A549 (cell line): ENCODE measurements around the gene SLCO3A1. TPM values are rescaled to one million over a fixed set of nuclear protein-coding genes. Genes with fewer than 3 reads are reported as not detected.

Experiments used
- ATAC-seq, 2 experiments: fragments of 200-7000 bp in 1 of 2; fragments of >200 bp in 1 of 2; cut with Nextera tagmentation in 1 of 2; cut with Tn5 transposase in 1 of 2; 3 replicates each; pipeline versions ENCODE4 v1.8.0 to v1.9.1; 2018 to 2020; ENCODE audit warnings: mild to moderate bottlenecking in 1 of 2, moderate library complexity in 1 of 2
- CTCF ChIA-PET: fragments of 300-600 bp; sonication (Branson Sonifier 250); formaldehyde crosslinking; extraction: SDS; loops from one replicate; lab custom pipeline; 2021; ENCODE audit warnings: antibody characterized with exemption, inconsistent platforms; lab: Yijun Ruan, JAX
- POLR2A ChIA-PET: fragments of 350-600 bp; formaldehyde crosslinking; extraction: SDS; loops from one replicate; lab custom pipeline; 2021; ENCODE audit warnings: antibody characterized with exemption, inconsistent platforms; lab: Yijun Ruan, JAX
- DNase-seq, 2 experiments: peaks; one replicate each; pipeline versions ENCODE4 v3.0.0 to v3.0.0-alpha.2; 2011 to 2016; ENCODE audit warnings: low read depth in 1 of 2, low spot score in 1 of 2
- FAIRE-seq: peaks from 2 replicates; lab custom pipeline; 2011; peaks lifted over from hg19 to GRCh38; lab: Jason Lieb, UNC
- H3K27ac ChIP-seq, 2 experiments: fragments of >200 bp; sonication (Bioruptor Twin); formaldehyde crosslinking; 3 replicates each; pipeline ENCODE4 v1.5.1; 2016 to 2017
- H3K4me1 ChIP-seq: fragments of >200 bp; sonication (Bioruptor Twin); formaldehyde crosslinking; 3 replicates; pipeline ENCODE4 v1.6.1; 2016
- H3K4me2 ChIP-seq: fragments of >200 bp; sonication (Bioruptor Twin); formaldehyde crosslinking; 3 replicates; pipeline ENCODE4 v1.6.1; 2016
- H3K4me3 ChIP-seq: fragments of >200 bp; sonication (Bioruptor Twin); formaldehyde crosslinking; 3 replicates; pipeline ENCODE4 v1.5.1; 2016
- H3K9me3 ChIP-seq: fragments of >200 bp; sonication (Bioruptor Twin); formaldehyde crosslinking; 3 replicates; pipeline ENCODE4 v1.6.1; 2016
- CBX2 ChIP-seq: fragments of 200-600 bp; sonication (generic); IDR thresholded peaks from 2 replicates; pipeline ENCODE4 v1.6.1; 2016; ENCODE audit warnings: low read depth, mild to moderate bottlenecking, borderline replicate concordance
- CBX8 ChIP-seq: fragments of 200-600 bp; sonication (generic); IDR thresholded peaks from 2 replicates; pipeline ENCODE4 v1.6.1; 2016
- CEBPB ChIP-seq, 2 experiments: fragments of >200 bp in 1 of 2; sonication (Bioruptor Twin) in 1 of 2; formaldehyde crosslinking in 1 of 2; IDR thresholded peaks; 2 replicates each; pipeline ENCODE4 v1.6.1; 2012 to 2016
- CHD4 ChIP-seq: fragments of 200-600 bp; sonication (generic); IDR thresholded peaks from 2 replicates; pipeline ENCODE4 v1.6.1; 2016; ENCODE audit warnings: antibody characterized with exemption, mild to moderate bottlenecking, borderline replicate concordance
- EHMT2 ChIP-seq: fragments of 200-600 bp; sonication (generic); IDR thresholded peaks from 2 replicates; pipeline ENCODE4 v1.6.1; 2016; ENCODE audit warnings: antibody characterized with exemption, low read depth, mild to moderate bottlenecking, moderate library complexity
- ELK1 ChIP-seq: fragments of 150-350 bp; IDR thresholded peaks from 2 replicates; pipeline ENCODE4 v1.6.1; 2014; ENCODE audit warnings: low read depth, mild to moderate bottlenecking, low read length
- ESRRA ChIP-seq: fragments of 150-350 bp; IDR thresholded peaks from 2 replicates; pipeline ENCODE4 v1.6.1; 2014; ENCODE audit warnings: mild to moderate bottlenecking, low read length, borderline replicate concordance
- FOSB ChIP-seq: fragments of 250-450 bp; sonication (Bioruptor Pico); IDR thresholded peaks from 2 replicates; pipeline ENCODE4 v1.5.0; 2020; ENCODE audit warnings: mild to moderate bottlenecking, moderate library complexity
- FOSL2 ChIP-seq, 2 experiments: fragments of 450-650 bp in 1 of 2; fragments of >200 bp in 1 of 2; sonication (Bioruptor Twin) in 1 of 2; formaldehyde crosslinking; IDR thresholded peaks; 2 replicates each; pipeline versions ENCODE4 v1.5.0 to v1.6.1; 2016 to 2020; ENCODE audit warnings: mild to moderate bottlenecking in 1 of 2, moderate library complexity in 1 of 2
- HEYL ChIP-seq: fragments of 250-450 bp; sonication (Bioruptor Pico); IDR thresholded peaks from 2 replicates; pipeline ENCODE4 v1.8.0; 2021; ENCODE audit warnings: mild to moderate bottlenecking, moderate library complexity
- HOXA7 ChIP-seq: fragments of 250-450 bp; sonication (Bioruptor Pico); IDR thresholded peaks from 2 replicates; pipeline ENCODE4 v1.5.0; 2020; ENCODE audit warnings: mild to moderate bottlenecking, moderate library complexity
- HOXB13 ChIP-seq: fragments of 250-450 bp; sonication (Bioruptor Pico); IDR thresholded peaks from 2 replicates; pipeline ENCODE4 v1.5.0; 2020; ENCODE audit warnings: low read depth, mild to moderate bottlenecking, moderate library complexity
- JUN ChIP-seq, 2 experiments: fragments of >200 bp; sonication (Bioruptor Twin); formaldehyde crosslinking; IDR thresholded peaks; 2 replicates in 1 of 2; 3 replicates in 1 of 2; pipeline ENCODE4 v1.6.1; 2016 to 2017
- JUNB ChIP-seq: fragments of >200 bp; sonication (Bioruptor Twin); formaldehyde crosslinking; IDR thresholded peaks from 2 replicates; pipeline ENCODE4 v1.6.1; 2016
- KDM1A ChIP-seq: fragments of 200-600 bp; sonication (generic); IDR thresholded peaks from 2 replicates; pipeline ENCODE4 v1.6.1; 2016; ENCODE audit warnings: low read depth, mild to moderate bottlenecking
- MAFK ChIP-seq: fragments of 450-650 bp; IDR thresholded peaks from 2 replicates; pipeline ENCODE4 v1.6.1; 2014; ENCODE audit not compliant: partially characterized antibody
- MAX ChIP-seq: IDR thresholded peaks from 2 replicates; pipeline ENCODE4 v1.6.1; 2012
- MAZ ChIP-seq: fragments of 150-350 bp; IDR thresholded peaks from 2 replicates; pipeline ENCODE4 v1.6.1; 2014; ENCODE audit warnings: antibody characterized with exemption, low read depth, low read length, borderline replicate concordance
- NFE2L2 ChIP-seq: fragments of 150-350 bp; conservative IDR thresholded peaks from 2 replicates; pipeline ENCODE4 v1.6.1; 2014; ENCODE audit warnings: low read length
- PBX3 ChIP-seq: IDR thresholded peaks from 2 replicates; pipeline ENCODE4 v1.6.1; 2012
- POLR2AphosphoS2 ChIP-seq: conservative IDR thresholded peaks from 2 replicates; pipeline ENCODE4 v1.6.1; 2012; ENCODE audit warnings: low read length, improper control_type of control experiment, inconsistent platforms
- RAD21 ChIP-seq, 2 experiments: fragments of >200 bp in 1 of 2; sonication (Bioruptor Twin) in 1 of 2; formaldehyde crosslinking in 1 of 2; IDR thresholded peaks in 1 of 2; conservative IDR thresholded peaks in 1 of 2; 2 replicates in 1 of 2; 3 replicates in 1 of 2; pipeline ENCODE4 v1.6.1; 2012 to 2018; ENCODE audit warnings: inconsistent platforms in 1 of 2
- RCOR1 ChIP-seq: fragments of 150-350 bp; IDR thresholded peaks from 2 replicates; pipeline ENCODE4 v1.6.1; 2014; ENCODE audit warnings: antibody characterized with exemption, low read length, low read depth
- REST ChIP-seq: fragments of 200-600 bp; sonication (generic); IDR thresholded peaks from 2 replicates; pipeline ENCODE4 v1.6.1; 2016; ENCODE audit warnings: antibody characterized with exemption, mild to moderate bottlenecking, moderate library complexity
- SMC3 ChIP-seq: fragments of >200 bp; sonication (Bioruptor Twin); formaldehyde crosslinking; IDR thresholded peaks from 3 replicates; pipeline ENCODE4 v1.6.1; 2018; ENCODE audit warnings: inconsistent platforms
- TFCP2L1 ChIP-seq: fragments of 250-450 bp; sonication (Bioruptor Pico); IDR thresholded peaks from 2 replicates; pipeline ENCODE4 v1.5.0; 2021; ENCODE audit warnings: mild to moderate bottlenecking
- TP53 ChIP-seq: fragments of 250-450 bp; sonication (Bioruptor Pico); IDR thresholded peaks from 2 replicates; pipeline ENCODE4 v1.5.0; 2021; ENCODE audit warnings: mild to moderate bottlenecking, moderate library complexity
- ZSCAN20 ChIP-seq: fragments of 250-450 bp; sonication (Bioruptor Pico); IDR thresholded peaks from 2 replicates; pipeline ENCODE4 v1.8.0; 2022; ENCODE audit warnings: mild to moderate bottlenecking, moderate library complexity
- WGBS: methylation state at CpG from one replicate; pipeline ENCODE4 v1.1.6; 2017; ENCODE audit errors: missing lambda C conversion rate; 5-methylcytosine and 5-hydroxymethylcytosine counted together
- polyA plus RNA-seq, 4 experiments: library from polyadenylated mRNA; depleted of rRNA in 3 of 4; stranded (reverse); fragments of >200 nt; fragmentation: RNase III in 1 of 4; extraction: RNeasy Plus Mini Kit Qiagen cat#74134 plus additional on column Dnase treatment in 1 of 4; gene quantifications; 2 replicates in 3 of 4; 3 replicates in 1 of 4; pipeline ENCODE4 v1.2.3, GENCODE V29; 2011 to 2017

SLCO3A1 gene
- polyA plus RNA-seq, 2 of the 4 experiments (the other 2 are of a cell fraction), result 16.8 to 17.0 TPM

- TF ChIP-seq HOXA7 (CRISPR knock-in tag) (no peak), HOXB13 (no peak), REST (no peak), ELK1 (no peak), CBX8 (no peak), KDM1A (no peak), CHD4 (no peak), TFCP2L1 (CRISPR knock-in tag) (no peak), EHMT2 (no peak), SMC3 (no peak), NFE2L2 (no peak), ZSCAN20 (no peak), ESRRA (no peak), MAFK (no peak), POLR2AphosphoS2 (no peak), FOSB (no peak)
- FAIRE-seq (no peak), ATAC-seq (no peak), DNase-seq (no peak)
- Histone ChIP-seq H3K27ac (peak overlapping the region in 1 of 2 experiments; percentile 70; a peak in 3 of 6 replicates), H3K4me1 (peaks cover 48% of the 10 kb centered on the region), H3K4me3 (no peak overlapping the region), H3K9me3 (no peaks in the 10 kb centered on the region), H3K4me2 (no peak overlapping the region)
- ChIA-PET CTCF (interaction anchor here (0.7 to 4.5 kb wide), 5 partner anchors 16 to 134 kb away, joined by 3 to 22 read pairs (median 4); partner anchors contain the start of gene SLCO3A1), POLR2A (no interaction called here)
- WGBS, result 93% methylated on average over 8 of the region's 8 CpGs
Observed at GRCh38 chr15:91949361-91949760, 95.9 kb downstream of the SLCO3A1 start.

- CTCF ChIA-PET, result interaction anchor here (0.7 to 4.5 kb wide), 4 partner anchors 15 to 133 kb away, joined by 3 to 22 read pairs (median 4); partner anchors contain the start of gene SLCO3A1
- DNase-seq, result no peak
- no peak overlapping the region for H3K4me3 ChIP-seq
- ATAC-seq, result no peak
- H3K4me2 ChIP-seq, result no peak overlapping the region
- H3K27ac ChIP-seq, result peak overlapping the region in 1 of 2 experiments; percentile 40; a peak in 2 of 6 replicates
- no peak for FAIRE-seq
- 77% methylated on average over 4 of the region's 4 CpGs for WGBS
- no peaks in the 10 kb centered on the region for H3K9me3 ChIP-seq
- POLR2A ChIA-PET, result no interaction called here
- peaks cover 49% of the 10 kb centered on the region for H3K4me1 ChIP-seq
- no peak for TF ChIP-seq MAX
- TF ChIP-seq JUNB, result no peak
- TF ChIP-seq FOSL2 (IDR thresholded peaks at IDR 0.05), result no peak
- TF ChIP-seq FOSL2 (CRISPR knock-in tag; IDR thresholded peaks at IDR 0.05), result no peak
- no peak for TF ChIP-seq TP53 (CRISPR knock-in tag)
- no peak for TF ChIP-seq NFE2L2
- no peak for TF ChIP-seq JUN (IDR thresholded peaks at IDR 0.05)
- TF ChIP-seq MAZ, result no peak
- TF ChIP-seq REST, result no peak
- no peak for TF ChIP-seq KDM1A
- TF ChIP-seq HEYL (CRISPR knock-in tag), result no peak
- TF ChIP-seq RAD21 (conservative IDR thresholded peaks at IDR 0.05 in 1 of 2, IDR thresholded peaks at IDR 0.05 in 1 of 2), result no peak
- TF ChIP-seq CBX2, result no peak
- TF ChIP-seq RCOR1, result no peak
- TF ChIP-seq CEBPB (IDR thresholded peaks at IDR 0.05), result no peak
- TF ChIP-seq PBX3, result no peak
Observed at GRCh38 chr15:91950054-91950453, 96.5 kb downstream of the SLCO3A1 start.
